ENCODE results near the gene CNOT1.
"Not testable (repeated sequence)": the region's sequence is repeated elsewhere in the genome, so short reads cannot be mapped to it uniquely, and the experiment has no call there.

Gene CNOT1

GRCh38 chr16:58649707-58650106 lies 20.1 kb upstream of the CNOT1 start:
- no peaks in the 10 kb centered on the region for H3K4me1 Mint-ChIP-seq (ENCODE audit: low read depth)
- H3K27me3 Mint-ChIP-seq (ENCODE audit: low read depth) = peaks cover 4% of the 10 kb centered on the region
- DNase-seq (ENCODE audit: low spot score) = no peak
- no peak overlapping the region for H3K27ac Mint-ChIP-seq
- no peaks in the 10 kb centered on the region for H3K36me3 Mint-ChIP-seq (ENCODE audit: low read depth)
- H3K9me3 Mint-ChIP-seq = no peaks in the 10 kb centered on the region
- no peak overlapping the region for H3K4me3 Mint-ChIP-seq

GRCh38 chr16:58647107-58647506 lies 17.5 kb upstream of the CNOT1 start:
- no peak for DNase-seq (ENCODE audit: low spot score)
- Mint-ChIP-seq H3K9me3 (no peaks in the 10 kb centered on the region), H3K27me3 (ENCODE audit: low read depth) (no peaks in the 10 kb centered on the region), H3K36me3 (ENCODE audit: low read depth) (no peaks in the 10 kb centered on the region), H3K4me1 (ENCODE audit: low read depth) (no peaks in the 10 kb centered on the region), H3K4me3 (no peak overlapping the region), H3K27ac (no peak overlapping the region)

GRCh38 chr16:58644765-58645487 lies 15.3 kb upstream of the CNOT1 start:
- H3K27me3 Mint-ChIP-seq (ENCODE audit: low read depth) = no peaks in the 10 kb centered on the region
- H3K27ac Mint-ChIP-seq = no peak overlapping the region
- H3K9me3 Mint-ChIP-seq = no peaks in the 10 kb centered on the region
- H3K36me3 Mint-ChIP-seq (ENCODE audit: low read depth) = no peaks in the 10 kb centered on the region
- no peak overlapping the region for H3K4me3 Mint-ChIP-seq
- H3K4me1 Mint-ChIP-seq (ENCODE audit: low read depth) = no peaks in the 10 kb centered on the region
- DNase-seq (ENCODE audit: low spot score) = no peak

GRCh38 chr16:58644108-58644507 lies 14.5 kb upstream of the CNOT1 start:
- Mint-ChIP-seq H3K36me3 (ENCODE audit: low read depth) (no peaks in the 10 kb centered on the region), H3K27ac (no peak overlapping the region), H3K4me3 (no peak overlapping the region), H3K27me3 (ENCODE audit: low read depth) (no peaks in the 10 kb centered on the region), H3K9me3 (no peaks in the 10 kb centered on the region), H3K4me1 (ENCODE audit: low read depth) (no peaks in the 10 kb centered on the region)
- no peak for DNase-seq (ENCODE audit: low spot score)

GRCh38 chr16:58640949-58641348 lies 11.3 kb upstream of the CNOT1 start:
- Mint-ChIP-seq H3K36me3 (ENCODE audit: low read depth) (no peaks in the 10 kb centered on the region), H3K4me3 (no peak overlapping the region), H3K4me1 (ENCODE audit: low read depth) (peaks cover 2% of the 10 kb centered on the region), H3K9me3 (no peaks in the 10 kb centered on the region), H3K27me3 (ENCODE audit: low read depth) (peaks cover 3% of the 10 kb centered on the region), H3K27ac (no peak overlapping the region)
- DNase-seq (ENCODE audit: low spot score) = no peak

GRCh38 chr16:58639836-58640235 lies 10.2 kb upstream of the CNOT1 start:
- no peak overlapping the region for H3K4me3 Mint-ChIP-seq

GRCh38 chr16:58639230-58639629 lies 9.6 kb upstream of the CNOT1 start:
- H3K27ac Mint-ChIP-seq = no peak overlapping the region
- peaks cover 2% of the 10 kb centered on the region for H3K4me1 Mint-ChIP-seq (ENCODE audit: low read depth)
- DNase-seq (ENCODE audit: low spot score) = no peak
- no peaks in the 10 kb centered on the region for H3K9me3 Mint-ChIP-seq
- H3K36me3 Mint-ChIP-seq (ENCODE audit: low read depth) = no peaks in the 10 kb centered on the region
- no peak overlapping the region for H3K4me3 Mint-ChIP-seq
- H3K27me3 Mint-ChIP-seq (ENCODE audit: low read depth) = peaks cover 6% of the 10 kb centered on the region

More at GRCh38 chr16:58639836-58640235, 10.2 kb upstream of the CNOT1 start:
- Mint-ChIP-seq H3K9me3 (no peaks in the 10 kb centered on the region), H3K36me3 (ENCODE audit: low read depth) (no peaks in the 10 kb centered on the region), H3K27me3 (ENCODE audit: low read depth) (peaks cover 3% of the 10 kb centered on the region), H3K4me1 (ENCODE audit: low read depth) (peaks cover 2% of the 10 kb centered on the region), H3K27ac (no peak overlapping the region)
- DNase-seq (ENCODE audit: low spot score) = no peak

- no peak overlapping the region for H3K27ac Mint-ChIP-seq
- no peaks in the 10 kb centered on the region for H3K9me3 Mint-ChIP-seq
- no peak for DNase-seq (ENCODE audit: low spot score)
- peaks cover 6% of the 10 kb centered on the region for H3K27me3 Mint-ChIP-seq (ENCODE audit: low read depth)
- no peak overlapping the region for H3K4me3 Mint-ChIP-seq
- H3K4me1 Mint-ChIP-seq (ENCODE audit: low read depth) = peaks cover 2% of the 10 kb centered on the region
- no peaks in the 10 kb centered on the region for H3K36me3 Mint-ChIP-seq (ENCODE audit: low read depth)
Observed at GRCh38 chr16:58638148-58639036, 8.8 kb upstream of the CNOT1 start.

- H3K9me3 Mint-ChIP-seq; H3K27me3 Mint-ChIP-seq (ENCODE audit: low read depth); H3K4me3 Mint-ChIP-seq; H3K27ac Mint-ChIP-seq; H3K36me3 Mint-ChIP-seq (ENCODE audit: low read depth); H3K4me1 Mint-ChIP-seq (ENCODE audit: low read depth); DNase-seq (ENCODE audit: low spot score): not testable (repeated sequence)
Observed at GRCh38 chr16:58637021-58637420, 7.4 kb upstream of the CNOT1 start.

- peaks cover 6% of the 10 kb centered on the region for H3K27me3 Mint-ChIP-seq (ENCODE audit: low read depth)
- no peaks in the 10 kb centered on the region for H3K9me3 Mint-ChIP-seq
- H3K4me1 Mint-ChIP-seq (ENCODE audit: low read depth) = peaks cover 5% of the 10 kb centered on the region
- no peaks in the 10 kb centered on the region for H3K36me3 Mint-ChIP-seq (ENCODE audit: low read depth)
- no peak for DNase-seq (ENCODE audit: low spot score)
- no peak overlapping the region for H3K4me3 Mint-ChIP-seq
- no peak overlapping the region for H3K27ac Mint-ChIP-seq
Observed at GRCh38 chr16:58636466-58636865, 6.8 kb upstream of the CNOT1 start.

- Mint-ChIP-seq H3K36me3 (ENCODE audit: low read depth) (no peaks in the 10 kb centered on the region), H3K9me3 (no peaks in the 10 kb centered on the region), H3K27me3 (ENCODE audit: low read depth) (peaks cover 6% of the 10 kb centered on the region), H3K4me3 (no peak overlapping the region), H3K27ac (no peak overlapping the region), H3K4me1 (ENCODE audit: low read depth) (peaks cover 8% of the 10 kb centered on the region)
- DNase-seq (ENCODE audit: low spot score) = no peak
Observed at GRCh38 chr16:58635502-58635901, 5.9 kb upstream of the CNOT1 start.

GRCh38 chr16:58634265-58634802 lies 4.7 kb upstream of the CNOT1 start:
- DNase-seq (ENCODE audit: low spot score) = no peak
- Mint-ChIP-seq H3K4me1 (ENCODE audit: low read depth) (peaks cover 14% of the 10 kb centered on the region), H3K9me3 (no peaks in the 10 kb centered on the region), H3K27ac (no peak overlapping the region), H3K27me3 (ENCODE audit: low read depth) (peaks cover 8% of the 10 kb centered on the region), H3K4me3 (no peak overlapping the region), H3K36me3 (ENCODE audit: low read depth) (peaks cover 4% of the 10 kb centered on the region)

GRCh38 chr16:58628845-58629732 lies 537 bp downstream of the CNOT1 start:
- Mint-ChIP-seq H3K4me1 (ENCODE audit: low read depth) (peaks cover 23% of the 10 kb centered on the region), H3K27me3 (ENCODE audit: low read depth) (peaks cover 2% of the 10 kb centered on the region), H3K4me3 (peak overlapping the region; percentile 100), H3K36me3 (ENCODE audit: low read depth) (peaks cover 19% of the 10 kb centered on the region), H3K27ac (peak overlapping the region; percentile 100), H3K9me3 (no peaks in the 10 kb centered on the region)
- peak; percentile 54 for DNase-seq (ENCODE audit: low spot score)
